Measurements from ENCODE around the gene GUCD1. TPM values are rescaled to one million over a fixed set of nuclear protein-coding genes. Genes with fewer than 3 reads are reported as not detected.

GUCD1 gene
- polyA plus RNA-seq, 1 donor (not counting 4 experiments of a cell fraction or from before 2014, with no cell fraction given) = 43.0 TPM

DNA sequence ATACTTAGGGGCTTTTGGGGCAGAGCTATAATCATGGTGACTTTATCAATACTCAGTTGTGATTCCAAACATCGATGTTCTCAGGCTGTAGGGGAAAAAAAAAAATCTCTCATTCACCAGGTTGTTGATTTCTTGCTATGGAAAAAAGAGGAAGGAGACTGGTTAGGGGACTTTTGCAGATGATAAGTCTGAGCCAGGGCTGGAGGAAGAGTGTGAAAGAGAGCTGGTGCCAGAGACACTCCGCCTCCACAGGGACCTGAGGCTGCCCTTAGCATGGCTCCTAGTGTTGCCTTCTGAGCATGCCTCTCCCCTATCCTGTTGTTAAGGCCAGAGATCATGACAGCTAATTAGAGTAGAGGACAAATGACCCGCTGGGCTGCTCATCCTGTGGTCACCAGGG is 42.9 kb downstream of the GUCD1 start:
- dilution Hi-C loops (cut with MboI; ENCODE audit: extremely low pct_ligation_motif_present, low sequenced_read_pairs) = no loop called here
- peaks cover 5% of the 10 kb centered on the region for H3K4me1 ChIP-seq (ENCODE audit: control insufficient read depth, extremely low read depth, insufficient read depth, low read length)
- H3K4me3 ChIP-seq (ENCODE audit: control insufficient read depth in 2 of 3, extremely low read depth in 1 of 3, insufficient read depth in 2 of 3, low read depth in 1 of 3, low read length in 3 of 3) = no peak overlapping the region
- H3K27ac ChIP-seq (ENCODE audit: control insufficient read depth, insufficient read depth, low read length) = no peak overlapping the region
- no peaks in the 10 kb centered on the region for H3K9me3 ChIP-seq (ENCODE audit: control insufficient read depth, low read depth, low read length)
- no peak for FAIRE-seq
- H3K36me3 ChIP-seq (ENCODE audit: control insufficient read depth in 2 of 2, extremely low read depth in 1 of 2, insufficient read depth in 2 of 2, low read length in 2 of 2) = no peaks in the 10 kb centered on the region
- no peaks in the 10 kb centered on the region for H3K9me1 ChIP-seq (ENCODE audit: control insufficient read depth, extremely low read depth, insufficient read depth, low read length)
- H3K27me3 ChIP-seq (ENCODE audit: control insufficient read depth, extremely low read depth, insufficient read depth, low read length) = peaks cover 28% of the 10 kb centered on the region
- DNase-seq (ENCODE audit: low read depth, low spot score) = no peak
- H3K79me2 ChIP-seq (ENCODE audit: control insufficient read depth, insufficient read depth, low read length) = no peaks in the 10 kb centered on the region
- no peak for TF ChIP-seq EZH2 (IDR thresholded peaks at IDR 0.05; ENCODE audit: low read length)
- TF ChIP-seq, protein P1, sequence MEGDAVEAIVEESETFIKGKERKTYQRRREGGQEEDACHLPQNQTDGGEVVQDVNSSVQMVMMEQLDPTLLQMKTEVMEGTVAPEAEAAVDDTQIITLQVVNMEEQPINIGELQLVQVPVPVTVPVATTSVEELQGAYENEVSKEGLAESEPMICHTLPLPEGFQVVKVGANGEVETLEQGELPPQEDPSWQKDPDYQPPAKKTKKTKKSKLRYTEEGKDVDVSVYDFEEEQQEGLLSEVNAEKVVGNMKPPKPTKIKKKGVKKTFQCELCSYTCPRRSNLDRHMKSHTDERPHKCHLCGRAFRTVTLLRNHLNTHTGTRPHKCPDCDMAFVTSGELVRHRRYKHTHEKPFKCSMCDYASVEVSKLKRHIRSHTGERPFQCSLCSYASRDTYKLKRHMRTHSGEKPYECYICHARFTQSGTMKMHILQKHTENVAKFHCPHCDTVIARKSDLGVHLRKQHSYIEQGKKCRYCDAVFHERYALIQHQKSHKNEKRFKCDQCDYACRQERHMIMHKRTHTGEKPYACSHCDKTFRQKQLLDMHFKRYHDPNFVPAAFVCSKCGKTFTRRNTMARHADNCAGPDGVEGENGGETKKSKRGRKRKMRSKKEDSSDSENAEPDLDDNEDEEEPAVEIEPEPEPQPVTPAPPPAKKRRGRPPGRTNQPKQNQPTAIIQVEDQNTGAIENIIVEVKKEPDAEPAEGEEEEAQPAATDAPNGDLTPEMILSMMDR (optimal IDR thresholded peaks at IDR 0.05 in 1 of 3, IDR thresholded peaks at IDR 0.05 in 1 of 3, conservative IDR thresholded peaks at IDR 0.05 in 1 of 3; ENCODE audit: extremely low read depth in 1 of 3, insufficient read depth in 2 of 3, low read length in 3 of 3) = no peak
- H4K20me1 ChIP-seq (ENCODE audit: control insufficient read depth, extremely low read depth, insufficient read depth, low read length) = no peaks in the 10 kb centered on the region
- no peak overlapping the region for H3K9ac ChIP-seq (ENCODE audit: control insufficient read depth, extremely low read depth, insufficient read depth, low read length)
- H3K4me2 ChIP-seq (ENCODE audit: control insufficient read depth, extremely low read depth, insufficient read depth, low read depth, low read length) = no peak overlapping the region
- no peak overlapping the region for H2AFZ ChIP-seq (ENCODE audit: control insufficient read depth, low read length)

DNA sequence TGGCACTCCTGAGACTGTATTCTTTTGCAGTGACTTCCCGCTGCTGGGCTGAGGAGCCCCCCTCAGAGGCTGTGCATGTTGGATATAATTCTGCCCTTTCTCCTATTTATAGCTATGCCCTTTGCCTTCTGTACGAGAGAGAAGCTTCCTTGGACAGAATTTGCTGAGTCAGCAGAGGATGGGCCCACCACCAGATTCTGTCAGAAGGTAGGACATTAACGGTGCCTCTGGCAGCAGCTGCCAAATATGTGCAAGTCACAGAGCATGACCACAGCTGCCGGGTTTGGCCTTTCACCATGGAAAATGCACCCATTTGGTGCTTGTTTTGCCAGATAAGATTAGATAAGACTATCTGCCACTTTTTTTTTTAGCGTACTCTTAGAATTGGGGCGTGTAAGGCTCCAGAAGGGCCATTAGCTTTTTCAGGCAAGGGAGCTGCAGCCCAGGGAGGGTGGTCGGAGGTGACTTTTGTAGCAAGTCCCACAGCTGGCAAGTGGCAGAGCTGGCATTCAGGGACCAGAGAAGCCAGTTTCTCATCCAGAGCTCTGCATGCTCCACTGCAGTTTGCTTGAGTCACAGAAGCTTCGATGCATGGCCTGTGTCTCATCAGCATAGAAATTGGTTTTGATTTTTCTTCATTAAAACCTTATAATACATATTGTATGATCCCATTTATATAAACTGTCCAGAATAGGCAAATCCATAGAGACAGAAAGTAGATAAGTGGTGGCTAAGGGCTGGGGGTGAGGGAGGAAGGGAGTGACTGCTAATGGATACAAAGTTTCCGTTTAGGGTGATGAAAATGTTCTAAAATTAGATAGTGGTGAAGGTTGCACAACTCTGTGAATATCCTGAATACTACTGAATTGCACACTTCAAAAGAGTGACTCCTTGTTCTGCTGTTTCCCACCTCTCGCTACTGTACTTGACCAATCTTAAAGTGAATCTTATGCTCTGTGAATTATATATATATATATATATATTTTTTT is 44.0 kb downstream of the GUCD1 start:
- no peak overlapping the region for H3K27ac ChIP-seq (ENCODE audit: control insufficient read depth, insufficient read depth, low read length)
- no peaks in the 10 kb centered on the region for H4K20me1 ChIP-seq (ENCODE audit: control insufficient read depth, extremely low read depth, insufficient read depth, low read length)
- no peaks in the 10 kb centered on the region for H3K9me1 ChIP-seq (ENCODE audit: control insufficient read depth, extremely low read depth, insufficient read depth, low read length)
- H3K9me3 ChIP-seq (ENCODE audit: control insufficient read depth, low read depth, low read length) = no peaks in the 10 kb centered on the region
- TF ChIP-seq EZH2 (IDR thresholded peaks at IDR 0.05; ENCODE audit: low read length) = no peak
- TF ChIP-seq, protein P1 (optimal IDR thresholded peaks at IDR 0.05 in 1 of 3, IDR thresholded peaks at IDR 0.05 in 1 of 3, conservative IDR thresholded peaks at IDR 0.05 in 1 of 3; ENCODE audit: extremely low read depth in 1 of 3, insufficient read depth in 2 of 3, low read length in 3 of 3) = no peak
- peaks cover 28% of the 10 kb centered on the region for H3K27me3 ChIP-seq (ENCODE audit: control insufficient read depth, extremely low read depth, insufficient read depth, low read length)
- dilution Hi-C loops (cut with MboI; ENCODE audit: extremely low pct_ligation_motif_present, low sequenced_read_pairs) = no loop called here
- no peak overlapping the region for H2AFZ ChIP-seq (ENCODE audit: control insufficient read depth, low read length)
- H3K36me3 ChIP-seq (ENCODE audit: control insufficient read depth in 2 of 2, extremely low read depth in 1 of 2, insufficient read depth in 2 of 2, low read length in 2 of 2) = no peaks in the 10 kb centered on the region
- no peak overlapping the region for H3K4me3 ChIP-seq (ENCODE audit: control insufficient read depth in 2 of 3, extremely low read depth in 1 of 3, insufficient read depth in 2 of 3, low read depth in 1 of 3, low read length in 3 of 3)
- no peak for DNase-seq (ENCODE audit: low read depth, low spot score)
- H3K79me2 ChIP-seq (ENCODE audit: control insufficient read depth, insufficient read depth, low read length) = no peaks in the 10 kb centered on the region
- H3K4me1 ChIP-seq (ENCODE audit: control insufficient read depth, extremely low read depth, insufficient read depth, low read length) = no peaks in the 10 kb centered on the region
- no peak overlapping the region for H3K4me2 ChIP-seq (ENCODE audit: control insufficient read depth, extremely low read depth, insufficient read depth, low read depth, low read length)
- FAIRE-seq = no peak
- no peak overlapping the region for H3K9ac ChIP-seq (ENCODE audit: control insufficient read depth, extremely low read depth, insufficient read depth, low read length)
